Measurements from ENCODE around the gene IFIT1.

GRCh38 chr10:89454561-89455347 lies 62.3 kb downstream of the IFIT1 start:
- TF ChIP-seq, protein P1, sequence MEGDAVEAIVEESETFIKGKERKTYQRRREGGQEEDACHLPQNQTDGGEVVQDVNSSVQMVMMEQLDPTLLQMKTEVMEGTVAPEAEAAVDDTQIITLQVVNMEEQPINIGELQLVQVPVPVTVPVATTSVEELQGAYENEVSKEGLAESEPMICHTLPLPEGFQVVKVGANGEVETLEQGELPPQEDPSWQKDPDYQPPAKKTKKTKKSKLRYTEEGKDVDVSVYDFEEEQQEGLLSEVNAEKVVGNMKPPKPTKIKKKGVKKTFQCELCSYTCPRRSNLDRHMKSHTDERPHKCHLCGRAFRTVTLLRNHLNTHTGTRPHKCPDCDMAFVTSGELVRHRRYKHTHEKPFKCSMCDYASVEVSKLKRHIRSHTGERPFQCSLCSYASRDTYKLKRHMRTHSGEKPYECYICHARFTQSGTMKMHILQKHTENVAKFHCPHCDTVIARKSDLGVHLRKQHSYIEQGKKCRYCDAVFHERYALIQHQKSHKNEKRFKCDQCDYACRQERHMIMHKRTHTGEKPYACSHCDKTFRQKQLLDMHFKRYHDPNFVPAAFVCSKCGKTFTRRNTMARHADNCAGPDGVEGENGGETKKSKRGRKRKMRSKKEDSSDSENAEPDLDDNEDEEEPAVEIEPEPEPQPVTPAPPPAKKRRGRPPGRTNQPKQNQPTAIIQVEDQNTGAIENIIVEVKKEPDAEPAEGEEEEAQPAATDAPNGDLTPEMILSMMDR (conservative IDR thresholded peaks at IDR 0.05 in 1 of 2, IDR thresholded peaks at IDR 0.05 in 1 of 2; ENCODE audit: extremely low read depth in 1 of 2, insufficient read depth in 1 of 2, low read depth in 1 of 2, low read length in 2 of 2) = peak in 1 of 2 donors; percentile 11
- no peak for TF ChIP-seq EZH2 (IDR thresholded peaks at IDR 0.05; ENCODE audit: borderline replicate concordance, low read length)
